ENCODE measurements around the gene TUBA1A.
"Not testable (repeated sequence)": the region's sequence is repeated elsewhere in the genome, so short reads cannot be mapped to it uniquely, and the experiment has no call there.

The TUBA1A gene

DNA sequence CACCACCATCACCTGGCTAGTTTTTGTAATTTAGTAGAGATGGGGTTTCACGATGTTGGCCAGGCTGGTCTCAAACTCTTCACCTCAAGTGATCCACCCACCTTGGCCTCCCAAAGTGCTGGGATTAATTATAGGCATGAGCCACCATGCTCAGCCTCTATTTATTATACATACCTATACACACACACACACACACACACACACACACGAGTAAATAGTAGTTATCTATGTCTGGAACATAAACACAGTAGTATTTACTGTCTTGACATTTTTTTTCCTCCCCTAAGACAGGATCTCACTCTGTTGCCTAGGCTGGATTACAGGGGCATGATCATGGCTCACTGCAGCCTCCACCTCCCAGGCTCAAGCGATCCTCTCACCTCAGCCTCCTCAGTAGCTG lies 51.9 kb downstream of the TUBA1A start:
- ATAC-seq, H3K27ac Mint-ChIP-seq: not testable (repeated sequence)

More for the DNA sequence above, 51.9 kb downstream of the TUBA1A start:
- not testable (repeated sequence) for DNase-seq, H3K27me3 Mint-ChIP-seq, H3K4me3 Mint-ChIP-seq, H3K9me3 Mint-ChIP-seq
- H3K4me1 Mint-ChIP-seq, result peaks cover 28% of the 10 kb centered on the region

Data from stimulated activated naive CD8-positive, alpha-beta T cell treated with anti-CD3 and anti-CD28 coated beads, Interleukin-15, amount 100 ng/mL, for 72 hours (primary cell).